Measurements from ENCODE around the gene TTC23L. TPM values are rescaled to one million over a fixed set of nuclear protein-coding genes. Genes with fewer than 3 reads are reported as not detected.

The TTC23L gene
- total RNA-seq, 1 experiment from 2014 or later = 1.9 TPM

DNA sequence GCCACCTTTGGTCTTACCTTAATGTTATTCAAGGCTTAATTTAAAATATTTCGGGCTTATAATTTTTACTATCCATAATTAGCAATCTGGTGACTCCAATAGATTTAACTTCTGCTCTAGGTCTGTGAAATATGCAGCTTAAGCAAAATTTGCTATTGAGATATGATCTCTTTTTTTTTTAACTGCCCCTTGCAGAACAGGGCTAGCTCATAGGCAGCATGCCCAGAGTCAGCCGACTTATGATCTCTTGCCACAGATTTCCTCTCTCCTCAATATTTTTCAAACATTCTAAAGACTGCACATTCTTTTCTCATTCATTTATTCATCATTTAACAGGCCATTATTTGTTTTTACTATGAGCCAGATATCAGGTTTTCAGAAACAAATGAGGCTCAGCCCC lies 4.5 kb downstream of the TTC23L start:
- Mint-ChIP-seq H3K27ac (no peak overlapping the region), H3K9me3 (peaks cover 11% of the 10 kb centered on the region), H3K36me3 (peaks cover 18% of the 10 kb centered on the region), H3K4me3 (no peak overlapping the region), H3K4me1 (peaks cover 19% of the 10 kb centered on the region), H3K27me3 (ENCODE audit: low read depth) (no peaks in the 10 kb centered on the region)
- CTCF ChIA-PET = interaction anchor here (0.8 to 1.2 kb wide), 2 partner anchors 54 to 316 kb away, joined by 3 to 5 read pairs; no protein-coding TSS in a partner anchor
- TF ChIP-seq, protein P1, sequence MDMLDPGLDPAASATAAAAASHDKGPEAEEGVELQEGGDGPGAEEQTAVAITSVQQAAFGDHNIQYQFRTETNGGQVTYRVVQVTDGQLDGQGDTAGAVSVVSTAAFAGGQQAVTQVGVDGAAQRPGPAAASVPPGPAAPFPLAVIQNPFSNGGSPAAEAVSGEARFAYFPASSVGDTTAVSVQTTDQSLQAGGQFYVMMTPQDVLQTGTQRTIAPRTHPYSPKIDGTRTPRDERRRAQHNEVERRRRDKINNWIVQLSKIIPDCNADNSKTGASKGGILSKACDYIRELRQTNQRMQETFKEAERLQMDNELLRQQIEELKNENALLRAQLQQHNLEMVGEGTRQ (CRISPR knock-in tag; IDR thresholded peaks at IDR 0.05) = no peak
- TF ChIP-seq EMX1 (CRISPR knock-in tag; IDR thresholded peaks at IDR 0.05) = no peak
- ATAC-seq (no peak), DNase-seq (ENCODE audit: low spot score) (no peak)
- POLR2A ChIA-PET = no interaction called here

DNA sequence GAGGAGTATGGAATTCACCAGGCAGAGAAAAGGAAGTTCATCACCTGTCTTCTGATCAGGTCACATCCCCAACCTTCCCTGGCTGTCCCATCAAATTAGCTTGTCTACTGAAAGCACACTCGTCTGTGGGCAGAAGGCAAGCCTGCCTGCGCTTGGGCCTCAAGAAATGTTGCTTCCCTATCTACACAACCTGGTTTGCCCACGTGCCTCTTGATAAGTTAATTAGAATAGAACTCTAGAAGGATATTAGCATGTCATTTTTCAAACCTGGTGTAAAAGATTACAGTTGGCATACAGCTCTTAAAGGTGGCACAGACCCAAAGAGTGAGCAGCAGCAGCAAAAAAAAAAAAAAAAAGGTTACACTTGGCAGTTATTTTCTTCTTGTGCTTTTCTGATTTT lies 5.1 kb downstream of the TTC23L start:
- H3K27me3 Mint-ChIP-seq (ENCODE audit: low read depth) = no peaks in the 10 kb centered on the region
- TF ChIP-seq HMGA2 (CRISPR knock-in tag; IDR thresholded peaks at IDR 0.05) (no peak), PRDM15 (CRISPR knock-in tag; IDR thresholded peaks at IDR 0.05) (no peak), IRF2 (CRISPR knock-in tag; IDR thresholded peaks at IDR 0.05; ENCODE audit: borderline replicate concordance, low read depth) (no peak), ZNF317 (CRISPR knock-in tag; IDR thresholded peaks at IDR 0.05; ENCODE audit: borderline replicate concordance, low read depth) (no peak), MYBL2 (CRISPR knock-in tag; IDR thresholded peaks at IDR 0.05) (no peak), ZNF263 (CRISPR knock-in tag; IDR thresholded peaks at IDR 0.05; ENCODE audit: low read depth) (no peak)
- DNase-seq (ENCODE audit: low spot score) (no peak), ATAC-seq (no peak)
- peaks cover 17% of the 10 kb centered on the region for H3K4me1 Mint-ChIP-seq
- ChIA-PET POLR2A (interaction anchor here (0.7 kb wide), 1 partner anchor 369 kb away, joined by 7 read pairs; no protein-coding TSS in a partner anchor), CTCF (interaction anchor here (0.8 to 1.0 kb wide), 2 partner anchors 160 to 317 kb away, joined by 3 read pairs; no protein-coding TSS in a partner anchor)
- H3K4me3 Mint-ChIP-seq = no peak overlapping the region
- peaks cover 18% of the 10 kb centered on the region for H3K36me3 Mint-ChIP-seq
- no peak overlapping the region for H3K27ac Mint-ChIP-seq
- H3K9me3 Mint-ChIP-seq = peaks cover 11% of the 10 kb centered on the region

DNA sequence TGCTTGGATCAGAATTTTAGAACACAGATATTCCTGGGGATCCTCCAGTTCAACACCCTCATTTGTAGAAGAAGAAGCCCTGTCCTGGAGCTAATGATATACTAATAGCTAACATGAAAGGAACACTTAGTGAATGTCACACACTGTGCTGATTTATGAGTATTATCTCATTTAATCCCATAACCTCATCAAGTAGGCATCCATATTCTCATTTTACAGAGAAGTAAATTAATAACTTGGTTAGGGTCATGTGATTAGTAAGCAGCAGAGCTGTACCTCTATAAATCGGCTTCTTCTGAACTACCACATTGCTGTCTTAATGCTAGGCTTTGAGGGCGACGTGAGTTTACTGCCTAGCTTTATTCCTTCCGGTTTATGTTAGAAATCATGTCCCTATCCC lies 6.0 kb downstream of the TTC23L start:
- DNase-seq (ENCODE audit: low spot score) = no peak
- Mint-ChIP-seq H3K36me3 (peaks cover 18% of the 10 kb centered on the region), H3K27me3 (ENCODE audit: low read depth) (no peaks in the 10 kb centered on the region), H3K27ac (no peak overlapping the region), H3K4me3 (no peak overlapping the region), H3K9me3 (peaks cover 11% of the 10 kb centered on the region), H3K4me1 (peaks cover 11% of the 10 kb centered on the region)
- POLR2A ChIA-PET = no interaction called here
- no peak for ATAC-seq
- CTCF ChIA-PET = interaction anchor here (1.0 kb wide), 1 partner anchor 159 kb away, joined by 3 read pairs; no protein-coding TSS in a partner anchor
- TF ChIP-seq RELA (CRISPR knock-in tag; IDR thresholded peaks at IDR 0.05; ENCODE audit: borderline replicate concordance) = no peak
- no peak for TF ChIP-seq NR3C1 (CRISPR knock-in tag; conservative IDR thresholded peaks at IDR 0.05; ENCODE audit: low read depth)
- TF ChIP-seq, protein P2, sequence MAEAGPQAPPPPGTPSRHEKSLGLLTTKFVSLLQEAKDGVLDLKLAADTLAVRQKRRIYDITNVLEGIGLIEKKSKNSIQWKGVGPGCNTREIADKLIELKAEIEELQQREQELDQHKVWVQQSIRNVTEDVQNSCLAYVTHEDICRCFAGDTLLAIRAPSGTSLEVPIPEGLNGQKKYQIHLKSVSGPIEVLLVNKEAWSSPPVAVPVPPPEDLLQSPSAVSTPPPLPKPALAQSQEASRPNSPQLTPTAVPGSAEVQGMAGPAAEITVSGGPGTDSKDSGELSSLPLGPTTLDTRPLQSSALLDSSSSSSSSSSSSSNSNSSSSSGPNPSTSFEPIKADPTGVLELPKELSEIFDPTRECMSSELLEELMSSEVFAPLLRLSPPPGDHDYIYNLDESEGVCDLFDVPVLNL (CRISPR knock-in tag; IDR thresholded peaks at IDR 0.05; ENCODE audit: borderline replicate concordance, low read depth) = no peak
- TF ChIP-seq TP53 (CRISPR knock-in tag; IDR thresholded peaks at IDR 0.05) = no peak
- no peak for TF ChIP-seq GABPB1 (CRISPR knock-in tag; IDR thresholded peaks at IDR 0.05)
- TF ChIP-seq NFYB (CRISPR knock-in tag; conservative IDR thresholded peaks at IDR 0.05; ENCODE audit: low read depth) = no peak
- TF ChIP-seq PRDM15 (CRISPR knock-in tag; IDR thresholded peaks at IDR 0.05) = no peak
- no peak for TF ChIP-seq AFF4 (CRISPR knock-in tag; IDR thresholded peaks at IDR 0.05; ENCODE audit: borderline replicate concordance)
- no peak for TF ChIP-seq SOX15 (CRISPR knock-in tag; IDR thresholded peaks at IDR 0.05)
- TF ChIP-seq ZNF263 (CRISPR knock-in tag; IDR thresholded peaks at IDR 0.05; ENCODE audit: low read depth) = no peak
